ENCODE measurements around the gene DYNC2I2. TPM values are rescaled to one million over a fixed set of nuclear protein-coding genes. Genes with fewer than 3 reads are reported as not detected.

Gene DYNC2I2
- 44.1 and 47.4 TPM in 2 replicates for total RNA-seq

GRCh38 chr9:128656416-128657343 lies at the start of gene DYNC2I2:
TSS of gene DYNC2I2 (minus strand) at chr9:128656847. CDS start at chr9:128656726, 121 bp downstream.

GRCh38 chr9:128702445-128702948 lies 45.9 kb upstream of the DYNC2I2 start, which contains the start of gene PKN3:
TSS of gene PKN3 (plus strand) at chr9:128702503. CDS start at chr9:128702916, 413 bp downstream.

GRCh38 chr9:128688501-128689292 lies 32.0 kb upstream of the DYNC2I2 start, which contains the start of gene SET:
TSS of gene SET (plus strand) at chr9:128689222. CDS start at chr9:128689583, 361 bp downstream.

Other genes with a start within 250 kb of the DYNC2I2 start
- 110 and 111 TPM in 2 replicates for gene CERCAM, start 236.0 kb downstream of the DYNC2I2 start, total RNA-seq
- gene ODF2, start 200.8 kb downstream of the DYNC2I2 start, total RNA-seq: 26.8 and 31.6 TPM in 2 replicates
- 28.7 and 30.4 TPM in 2 replicates for gene GLE1, start 152.1 kb downstream of the DYNC2I2 start, total RNA-seq
- gene SPTAN1, start 104.3 kb downstream of the DYNC2I2 start, total RNA-seq: 386 and 406 TPM in 2 replicates
- gene SET, start 32.4 kb upstream of the DYNC2I2 start, total RNA-seq: 393 and 418 TPM in 2 replicates
- gene PKN3, start 45.7 kb upstream of the DYNC2I2 start, total RNA-seq: 10.1 and 11.5 TPM in 2 replicates
- gene ZDHHC12, start 67.3 kb upstream of the DYNC2I2 start, total RNA-seq: 17.6 and 18.1 TPM in 2 replicates
- 21.2 and 28.9 TPM in 2 replicates for gene ZER1, start 115.1 kb upstream of the DYNC2I2 start, total RNA-seq
- 17.5 and 21.5 TPM in 2 replicates for gene TBC1D13, start 130.4 kb upstream of the DYNC2I2 start, total RNA-seq
- 14.1 and 15.7 TPM in 2 replicates for gene ENDOG, start 161.7 kb upstream of the DYNC2I2 start, total RNA-seq
- gene SPOUT1, start 172.9 kb upstream of the DYNC2I2 start, total RNA-seq: 11.1 and 12.1 TPM in 2 replicates
- 2.9 TPM in 2 replicates for gene KYAT1, start 225.1 kb upstream of the DYNC2I2 start, total RNA-seq
- 26.7 and 29.1 TPM in 2 replicates for gene LRRC8A, start 225.3 kb upstream of the DYNC2I2 start, total RNA-seq